ENCODE results near the gene RAB9A.
A peak's percentile ranks its signal among the peaks of the same experiment; 100 is the strongest.
"Not testable (repeated sequence)": the region's sequence is repeated elsewhere in the genome, so short reads cannot be mapped to it uniquely, and the experiment has no call there.

Gene RAB9A

GRCh38 chrX:13721371-13721770, 32.4 kb downstream of the RAB9A start:
- in situ Hi-C loops (cut with HindIII; ENCODE audit: low sequenced_read_pairs) = no loop called here
- DNase-seq (ENCODE audit: low read depth, low spot score) = no peak
- H3K4me3 ChIP-seq (ENCODE audit: low read depth, low read length) = no peak overlapping the region
- no peak for TF ChIP-seq CTCF (IDR thresholded peaks at IDR 0.05; ENCODE audit: low read depth, low read length)

GRCh38 chrX:13721819-13722519, 33.0 kb downstream of the RAB9A start:
- no peak for TF ChIP-seq CTCF (IDR thresholded peaks at IDR 0.05; ENCODE audit: low read depth, low read length)
- H3K4me3 ChIP-seq (ENCODE audit: low read depth, low read length) = no peak overlapping the region
- DNase-seq (ENCODE audit: low read depth, low spot score) = peak; percentile 64
- in situ Hi-C loops (cut with HindIII; ENCODE audit: low sequenced_read_pairs) = no loop called here

- H3K4me3 ChIP-seq (ENCODE audit: low read depth, low read length); DNase-seq (ENCODE audit: low read depth, low spot score); in situ Hi-C loops (cut with HindIII; ENCODE audit: low sequenced_read_pairs): not testable (repeated sequence)
These were observed 36.0 kb downstream of the RAB9A start for GRCh38 chrX:13724878-13725277.

- in situ Hi-C loops (cut with HindIII; ENCODE audit: low sequenced_read_pairs); H3K4me3 ChIP-seq (ENCODE audit: low read depth, low read length); DNase-seq (ENCODE audit: low read depth, low spot score): not testable (repeated sequence)
These were observed 37.7 kb downstream of the RAB9A start for GRCh38 chrX:13726583-13726982.

- in situ Hi-C loops (cut with HindIII; ENCODE audit: low sequenced_read_pairs); H3K4me3 ChIP-seq (ENCODE audit: low read depth, low read length); DNase-seq (ENCODE audit: low read depth, low spot score): not testable (repeated sequence)
These were observed 41.6 kb downstream of the RAB9A start for GRCh38 chrX:13730523-13730922.

GRCh38 chrX:13732246-13733067, 43.5 kb downstream of the RAB9A start:
- TF ChIP-seq CTCF (IDR thresholded peaks at IDR 0.05; ENCODE audit: low read depth, low read length) = no peak
- in situ Hi-C loops (cut with HindIII; ENCODE audit: low sequenced_read_pairs) = no loop called here
- no peak overlapping the region for H3K4me3 ChIP-seq (ENCODE audit: low read depth, low read length)
- no peak for DNase-seq (ENCODE audit: low read depth, low spot score)

GRCh38 chrX:13733506-13733905, 44.6 kb downstream of the RAB9A start:
- no peak for DNase-seq (ENCODE audit: low read depth, low spot score)
- in situ Hi-C loops (cut with HindIII; ENCODE audit: low sequenced_read_pairs) = no loop called here
- TF ChIP-seq CTCF (IDR thresholded peaks at IDR 0.05; ENCODE audit: low read depth, low read length) = no peak
- peak overlapping the region; percentile 75 for H3K4me3 ChIP-seq (ENCODE audit: low read depth, low read length)
